Ovary (tissue), 3 donors: ENCODE data around the gene DRAP1.

Experiments
- EP300 ChIP-seq: sonication (generic); formaldehyde crosslinking; IDR thresholded peaks from one replicate; pipeline ENCODE4 v1.6.1; 2017; ENCODE audit warnings: antibody characterized with exemption
- POLR2A ChIP-seq: fragments of 450-650 bp; IDR thresholded peaks from one replicate; pipeline ENCODE4 v1.6.1; 2017; ENCODE audit warnings: antibody characterized with exemption, mild to moderate bottlenecking, moderate library complexity
- TF ChIP-seq, protein P1 (sequence below), 3 donors: fragments of 450-650 bp in 2 of 3; fragments of 200-600 bp in 1 of 3; IDR thresholded peaks; one replicate each; pipeline versions ENCODE4 v1.5.1 to v1.8.0; 2016 to 2022; ENCODE audit warnings: antibody characterized with exemption in 3 of 3, mild to moderate bottlenecking in 1 of 3
- donor health status: DM: no; HTN: no; CAD: no.

DNA sequence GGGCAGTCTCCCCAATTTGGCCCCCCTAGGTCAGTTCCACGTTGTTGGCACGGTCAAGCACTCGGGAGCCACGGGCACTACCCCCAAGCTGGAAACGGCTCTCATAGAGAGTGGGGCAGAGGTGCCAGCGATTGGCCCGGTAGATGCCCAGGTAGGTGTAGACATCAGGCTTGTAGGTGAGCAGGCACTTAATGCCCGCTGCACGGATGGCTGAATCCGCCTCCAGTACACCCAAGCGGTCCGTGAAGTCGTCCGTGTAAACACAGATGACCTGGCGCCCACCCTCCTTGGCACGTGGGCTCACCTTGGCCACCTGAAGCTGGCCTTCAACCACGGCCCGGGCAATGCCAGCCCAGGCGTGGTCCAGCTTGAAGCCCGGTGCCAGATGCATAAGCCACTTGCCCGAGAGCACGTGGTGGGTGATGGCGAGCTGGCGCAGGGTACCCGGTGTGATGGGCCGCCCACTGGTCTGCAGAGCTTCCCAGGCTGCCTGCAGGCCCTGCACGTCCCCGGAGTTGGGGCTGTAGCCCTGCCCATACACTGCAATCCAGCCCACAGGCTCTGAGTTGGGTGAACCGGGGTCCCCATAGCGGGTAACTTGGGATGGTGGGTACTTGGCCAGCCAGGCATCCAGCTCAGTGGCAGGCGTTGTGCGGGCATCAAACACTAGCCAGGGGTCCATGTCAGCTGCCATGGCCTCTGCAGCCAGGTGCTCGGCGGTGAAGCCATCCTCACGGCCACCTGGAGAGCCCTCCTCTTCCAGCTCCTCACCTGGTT is 1.6 kb upstream of the DRAP1 start:
- no peak for TF ChIP-seq POLR2A
- TF ChIP-seq, protein P1, sequence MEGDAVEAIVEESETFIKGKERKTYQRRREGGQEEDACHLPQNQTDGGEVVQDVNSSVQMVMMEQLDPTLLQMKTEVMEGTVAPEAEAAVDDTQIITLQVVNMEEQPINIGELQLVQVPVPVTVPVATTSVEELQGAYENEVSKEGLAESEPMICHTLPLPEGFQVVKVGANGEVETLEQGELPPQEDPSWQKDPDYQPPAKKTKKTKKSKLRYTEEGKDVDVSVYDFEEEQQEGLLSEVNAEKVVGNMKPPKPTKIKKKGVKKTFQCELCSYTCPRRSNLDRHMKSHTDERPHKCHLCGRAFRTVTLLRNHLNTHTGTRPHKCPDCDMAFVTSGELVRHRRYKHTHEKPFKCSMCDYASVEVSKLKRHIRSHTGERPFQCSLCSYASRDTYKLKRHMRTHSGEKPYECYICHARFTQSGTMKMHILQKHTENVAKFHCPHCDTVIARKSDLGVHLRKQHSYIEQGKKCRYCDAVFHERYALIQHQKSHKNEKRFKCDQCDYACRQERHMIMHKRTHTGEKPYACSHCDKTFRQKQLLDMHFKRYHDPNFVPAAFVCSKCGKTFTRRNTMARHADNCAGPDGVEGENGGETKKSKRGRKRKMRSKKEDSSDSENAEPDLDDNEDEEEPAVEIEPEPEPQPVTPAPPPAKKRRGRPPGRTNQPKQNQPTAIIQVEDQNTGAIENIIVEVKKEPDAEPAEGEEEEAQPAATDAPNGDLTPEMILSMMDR (IDR thresholded peaks at IDR 0.05), result no peak
- TF ChIP-seq EP300, result no peak
